ENCODE results near the gene MYOM3. TPM values are rescaled to one million over a fixed set of nuclear protein-coding genes. Genes with fewer than 3 reads are reported as not detected.

MYOM3 gene
- total and polyA plus RNA-seq, 4 experiments from 2014 or later: not detected

GRCh38 chr1:24113641-24114033, 1.7 kb upstream of the MYOM3 start:
- ChIA-PET CTCF (ENCODE audit: partially characterized antibody) (interaction anchor here (0.6 kb wide), 1 partner anchor 35 kb away, joined by 5 read pairs; no protein-coding TSS in a partner anchor), POLR2A (ENCODE audit: partially characterized antibody) (no interaction called here)
- Histone ChIP-seq H3K9me3 (ENCODE audit: control insufficient read depth in 1 of 2, low read length in 2 of 2) (no peaks in the 10 kb centered on the region), H3K4me3 (ENCODE audit: low read length in 2 of 2) (no peak overlapping the region), H3K4me1 (ENCODE audit: insufficient read depth, low read length) (peaks cover 3% of the 10 kb centered on the region), H3K36me3 (ENCODE audit: insufficient read depth, low read length) (no peaks in the 10 kb centered on the region), H3K27me3 (ENCODE audit: insufficient read depth, low read length) (no peaks in the 10 kb centered on the region), H3K27ac (ENCODE audit: low read depth, low read length) (no peak overlapping the region)
- no peak overlapping the region for H3K4me3 Mint-ChIP-seq
- H3K9me3 Mint-ChIP-seq: no peaks in the 10 kb centered on the region
- no peaks in the 10 kb centered on the region for H3K36me3 Mint-ChIP-seq
- peaks cover 3 to 8% (median 5%) of the 10 kb centered on the region in 4 donors for H3K4me1 Mint-ChIP-seq
- no peak overlapping the region for H3K27ac Mint-ChIP-seq
- intact Hi-C loops (cut with micrococcal nuclease): no loop called here
- H3K27me3 Mint-ChIP-seq: peaks cover 19 to 29% of the 10 kb centered on the region in 2 donors
- DNase-seq: no peak

GRCh38 chr1:24111262-24111995, 506 bp downstream of the MYOM3 start:
- H3K9me3 ChIP-seq (ENCODE audit: control insufficient read depth in 1 of 2, low read length in 2 of 2): no peaks in the 10 kb centered on the region
- no peaks in the 10 kb centered on the region for H3K36me3 ChIP-seq (ENCODE audit: insufficient read depth, low read length)
- H3K4me3 ChIP-seq (ENCODE audit: low read length in 2 of 2): no peak overlapping the region
- no peak overlapping the region for H3K4me3 Mint-ChIP-seq
- H3K4me1 Mint-ChIP-seq: peaks cover 3 to 8% (median 5%) of the 10 kb centered on the region in 4 donors
- no peaks in the 10 kb centered on the region for H3K9me3 Mint-ChIP-seq
- no peaks in the 10 kb centered on the region for H3K36me3 Mint-ChIP-seq
- no peak for DNase-seq
- ChIA-PET CTCF (ENCODE audit: partially characterized antibody) (interaction anchor here (1.4 kb wide), 1 partner anchor 340 kb away, joined by 3 read pairs; no protein-coding TSS in a partner anchor), POLR2A (ENCODE audit: partially characterized antibody) (no interaction called here)
- H3K4me1 ChIP-seq (ENCODE audit: insufficient read depth, low read length): peaks cover 3% of the 10 kb centered on the region
- H3K27ac Mint-ChIP-seq: peak overlapping the region in 1 of 7 donors; percentile 74
- H3K27ac ChIP-seq (ENCODE audit: low read depth, low read length): no peak overlapping the region
- peaks cover 17 to 19% of the 10 kb centered on the region in 2 donors for H3K27me3 Mint-ChIP-seq
- intact Hi-C loops (cut with micrococcal nuclease): no loop called here
- H3K27me3 ChIP-seq (ENCODE audit: insufficient read depth, low read length): no peaks in the 10 kb centered on the region

GRCh38 chr1:24110642-24111261, 1.2 kb downstream of the MYOM3 start:
- ChIA-PET CTCF (ENCODE audit: partially characterized antibody) (no interaction called here), POLR2A (ENCODE audit: partially characterized antibody) (no interaction called here)
- Mint-ChIP-seq H3K4me1 (peaks cover 3 to 8% (median 5%) of the 10 kb centered on the region in 4 donors), H3K27me3 (peaks cover 13 to 14% of the 10 kb centered on the region in 2 donors), H3K27ac (peak overlapping the region in 1 of 7 donors; percentile 29), H3K4me3 (no peak overlapping the region), H3K9me3 (no peaks in the 10 kb centered on the region), H3K36me3 (no peaks in the 10 kb centered on the region)
- intact Hi-C loops (cut with micrococcal nuclease): no loop called here
- Histone ChIP-seq H3K9me3 (ENCODE audit: control insufficient read depth in 1 of 2, low read length in 2 of 2) (no peaks in the 10 kb centered on the region), H3K27me3 (ENCODE audit: insufficient read depth, low read length) (no peaks in the 10 kb centered on the region), H3K4me1 (ENCODE audit: insufficient read depth, low read length) (peaks cover 3% of the 10 kb centered on the region), H3K4me3 (ENCODE audit: low read length in 2 of 2) (no peak overlapping the region), H3K36me3 (ENCODE audit: insufficient read depth, low read length) (no peaks in the 10 kb centered on the region), H3K27ac (ENCODE audit: low read depth, low read length) (no peak overlapping the region)
- DNase-seq: no peak

- H3K9me3 ChIP-seq (ENCODE audit: control insufficient read depth in 1 of 2, low read length in 2 of 2): no peaks in the 10 kb centered on the region
- intact Hi-C loops (cut with micrococcal nuclease): no loop called here
- Mint-ChIP-seq H3K9me3 (no peaks in the 10 kb centered on the region), H3K27ac (no peak overlapping the region), H3K36me3 (no peaks in the 10 kb centered on the region), H3K4me1 (peaks cover 3 to 8% (median 5%) of the 10 kb centered on the region in 4 donors), H3K27me3 (peaks cover 12 to 13% of the 10 kb centered on the region in 2 donors), H3K4me3 (no peak overlapping the region)
- H3K27ac ChIP-seq (ENCODE audit: low read depth, low read length): no peak overlapping the region
- H3K36me3 ChIP-seq (ENCODE audit: insufficient read depth, low read length): no peaks in the 10 kb centered on the region
- peaks cover 3% of the 10 kb centered on the region for H3K4me1 ChIP-seq (ENCODE audit: insufficient read depth, low read length)
- no peaks in the 10 kb centered on the region for H3K27me3 ChIP-seq (ENCODE audit: insufficient read depth, low read length)
- DNase-seq: no peak
- no peak overlapping the region for H3K4me3 ChIP-seq (ENCODE audit: low read length in 2 of 2)
- ChIA-PET CTCF (ENCODE audit: partially characterized antibody) (no interaction called here), POLR2A (ENCODE audit: partially characterized antibody) (no interaction called here)
Measured at GRCh38 chr1:24109686-24110475, 2.1 kb downstream of the MYOM3 start.

- POLR2A ChIA-PET (ENCODE audit: partially characterized antibody): no interaction called here
- Mint-ChIP-seq H3K36me3 (no peaks in the 10 kb centered on the region), H3K27me3 (peaks cover 12 to 13% of the 10 kb centered on the region in 2 donors), H3K4me1 (peaks cover 3 to 8% (median 5%) of the 10 kb centered on the region in 4 donors), H3K27ac (peak overlapping the region in 1 of 7 donors; percentile 11), H3K9me3 (no peaks in the 10 kb centered on the region), H3K4me3 (no peak overlapping the region)
- CTCF ChIA-PET (ENCODE audit: partially characterized antibody): no interaction called here
- no peak overlapping the region for H3K27ac ChIP-seq (ENCODE audit: low read depth, low read length)
- H3K9me3 ChIP-seq (ENCODE audit: control insufficient read depth in 1 of 2, low read length in 2 of 2): no peaks in the 10 kb centered on the region
- no peak for DNase-seq
- no peak overlapping the region for H3K4me3 ChIP-seq (ENCODE audit: low read length in 2 of 2)
- H3K4me1 ChIP-seq (ENCODE audit: insufficient read depth, low read length): peaks cover 3% of the 10 kb centered on the region
- intact Hi-C loops (cut with micrococcal nuclease): no loop called here
- no peaks in the 10 kb centered on the region for H3K36me3 ChIP-seq (ENCODE audit: insufficient read depth, low read length)
- no peaks in the 10 kb centered on the region for H3K27me3 ChIP-seq (ENCODE audit: insufficient read depth, low read length)
Measured at GRCh38 chr1:24109166-24109483, 2.8 kb downstream of the MYOM3 start.

GRCh38 chr1:24108334-24109165, 3.4 kb downstream of the MYOM3 start:
- CTCF ChIA-PET (ENCODE audit: partially characterized antibody): interaction anchor here (0.6 kb wide), 1 partner anchor 643 kb away, joined by 5 read pairs; no protein-coding TSS in a partner anchor
- no peaks in the 10 kb centered on the region for H3K9me3 Mint-ChIP-seq
- Histone ChIP-seq H3K36me3 (ENCODE audit: insufficient read depth, low read length) (no peaks in the 10 kb centered on the region), H3K4me1 (ENCODE audit: insufficient read depth, low read length) (peaks cover 3% of the 10 kb centered on the region), H3K27ac (ENCODE audit: low read depth, low read length) (no peak overlapping the region), H3K27me3 (ENCODE audit: insufficient read depth, low read length) (no peaks in the 10 kb centered on the region), H3K9me3 (ENCODE audit: control insufficient read depth in 1 of 2, low read length in 2 of 2) (no peaks in the 10 kb centered on the region), H3K4me3 (ENCODE audit: low read length in 2 of 2) (no peak overlapping the region)
- H3K36me3 Mint-ChIP-seq: no peaks in the 10 kb centered on the region
- H3K4me1 Mint-ChIP-seq: peaks cover 3 to 8% (median 5%) of the 10 kb centered on the region in 4 donors
- intact Hi-C loops (cut with micrococcal nuclease): no loop called here
- H3K27me3 Mint-ChIP-seq: peaks cover 8 to 9% of the 10 kb centered on the region in 2 donors
- no peak overlapping the region for H3K4me3 Mint-ChIP-seq
- no peak for DNase-seq
- no peak overlapping the region for H3K27ac Mint-ChIP-seq
- POLR2A ChIA-PET (ENCODE audit: partially characterized antibody): no interaction called here

Data from CD4-positive, alpha-beta memory T cell (primary cell).